IgD-negative memory B cell (primary cell): ENCODE results near the gene CAPN14. TPM values are rescaled to one million over a fixed set of nuclear protein-coding genes. Genes with fewer than 3 reads are reported as not detected.

ENCODE experiments used
- H3K27ac Mint-ChIP-seq, 3 donors: one replicate each; pipeline ENCODE4 v1.8.0; 2020 to 2022; ENCODE audit warnings: mild to moderate bottlenecking in 3 of 3, mixed read lengths in 3 of 3, moderate library complexity in 1 of 3
- H3K27me3 Mint-ChIP-seq: one replicate; pipeline ENCODE4 v1.8.0; 2021; ENCODE audit warnings: mixed read lengths
- H3K36me3 Mint-ChIP-seq: one replicate; pipeline ENCODE4 v1.8.0; 2020; ENCODE audit warnings: mild to moderate bottlenecking, mixed read lengths
- H3K4me1 Mint-ChIP-seq, 3 donors: one replicate each; pipeline ENCODE4 v1.8.0; 2020 to 2022; ENCODE audit warnings: mixed read lengths in 3 of 3, mild to moderate bottlenecking in 1 of 3
- H3K4me3 Mint-ChIP-seq, 4 donors: one replicate each; pipeline ENCODE4 v1.8.0; 2020 to 2022; ENCODE audit warnings: mild to moderate bottlenecking in 4 of 4, mixed read lengths in 4 of 4, moderate library complexity in 3 of 4
- H3K9me3 Mint-ChIP-seq, 3 donors: one replicate each; pipeline ENCODE4 v1.8.0; 2020 to 2021; ENCODE audit warnings: mixed read lengths in 3 of 3, mild to moderate bottlenecking in 1 of 3
- polyA plus RNA-seq: library from polyadenylated mRNA; unstranded; fragments of 300-500 nt; fragmentation: Illumina TruSeq; gene quantifications from one replicate; pipeline ENCODE4 v1.2.3, GENCODE V29; 2021

Gene CAPN14
- polyA plus RNA-seq, 1 donor from 2014 or later, result 2.9 TPM

DNA sequence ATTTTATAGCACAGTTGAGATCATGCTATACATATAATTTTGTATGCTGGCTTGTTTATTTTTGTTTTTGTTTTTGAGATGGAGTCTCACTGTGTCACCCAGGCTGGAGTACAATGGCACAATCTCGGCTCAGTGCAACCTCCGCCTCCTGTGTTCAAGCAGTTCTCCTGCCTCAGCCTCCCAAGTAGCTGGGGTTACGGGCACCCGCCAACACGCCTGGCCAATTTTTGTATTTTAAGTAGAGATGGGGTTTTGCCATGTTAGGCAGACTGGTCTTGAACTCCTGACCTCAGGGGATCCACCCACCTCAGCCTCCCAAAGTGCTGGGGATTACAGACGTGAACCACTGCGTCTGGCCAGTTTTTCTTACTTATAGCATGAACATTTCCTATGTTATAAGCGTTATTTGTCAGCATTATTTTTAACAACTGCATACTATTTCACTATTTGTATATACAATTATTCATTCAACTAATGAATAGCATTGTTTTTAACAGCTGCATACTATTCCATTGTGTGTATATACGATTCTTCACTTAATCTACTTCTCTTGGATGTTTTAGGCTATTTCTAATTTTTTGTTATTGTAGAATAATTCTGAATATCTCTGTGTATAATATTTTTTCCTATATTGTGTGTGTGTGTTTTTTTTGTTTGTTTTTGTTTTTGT lies 20.2 kb upstream of the CAPN14 start:
- H3K36me3 Mint-ChIP-seq, result peaks cover under 1% of the 10 kb centered on the region
- peak overlapping the region in 1 of 4 donors; percentile 50 for H3K4me3 Mint-ChIP-seq
- H3K27me3 Mint-ChIP-seq, result no peaks in the 10 kb centered on the region
- H3K4me1 Mint-ChIP-seq, result peaks cover 53 to 61% (median 59%) of the 10 kb centered on the region in 3 donors
- peak overlapping the region in 1 of 3 donors; percentile 36 for H3K27ac Mint-ChIP-seq
- H3K9me3 Mint-ChIP-seq, result no peaks in the 10 kb centered on the region

DNA sequence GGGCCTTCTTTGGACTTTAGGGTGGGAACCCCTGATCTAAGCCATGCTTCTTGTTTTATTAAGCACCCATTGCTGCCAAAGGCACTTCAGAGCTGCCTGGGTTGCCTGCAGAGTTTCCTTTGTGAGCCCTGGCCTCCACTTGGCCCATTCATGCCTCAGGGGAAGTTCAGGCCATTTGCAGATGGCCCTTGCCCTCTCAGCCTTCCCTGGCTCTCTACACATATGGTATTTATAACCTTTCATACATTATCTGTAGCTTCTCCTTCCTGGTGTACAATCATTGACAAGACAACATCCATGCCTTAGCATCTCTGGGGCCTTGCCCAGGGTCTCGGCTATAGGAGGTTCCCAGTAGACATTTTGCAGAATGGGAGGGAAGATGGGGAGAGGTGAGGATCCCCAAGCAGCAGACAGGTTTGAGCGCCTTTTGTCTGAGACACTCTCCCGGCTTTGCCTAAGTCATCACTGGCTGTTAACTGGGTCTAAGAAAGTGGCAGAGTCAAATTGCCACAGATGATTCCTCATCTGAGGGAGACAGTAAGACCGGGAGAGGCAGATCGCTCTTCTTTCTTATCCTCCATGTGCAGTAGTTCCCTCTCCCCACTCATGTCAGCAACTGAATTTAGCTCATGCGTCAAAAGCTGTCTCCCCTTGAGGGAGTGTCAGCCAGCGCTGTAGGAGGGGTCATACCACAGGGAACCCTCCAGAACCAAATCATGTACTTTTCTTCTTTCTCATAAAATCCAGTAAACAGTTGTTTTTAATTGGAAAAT lies 19.3 kb upstream of the CAPN14 start:
- Mint-ChIP-seq H3K4me3 (peak overlapping the region; percentile 89 to 99 (median 94)), H3K27me3 (no peaks in the 10 kb centered on the region), H3K4me1 (peaks cover 48 to 53% (median 52%) of the 10 kb centered on the region in 3 donors), H3K36me3 (no peaks in the 10 kb centered on the region), H3K27ac (peak overlapping the region; percentile 36 to 89 (median 63)), H3K9me3 (no peaks in the 10 kb centered on the region)

DNA sequence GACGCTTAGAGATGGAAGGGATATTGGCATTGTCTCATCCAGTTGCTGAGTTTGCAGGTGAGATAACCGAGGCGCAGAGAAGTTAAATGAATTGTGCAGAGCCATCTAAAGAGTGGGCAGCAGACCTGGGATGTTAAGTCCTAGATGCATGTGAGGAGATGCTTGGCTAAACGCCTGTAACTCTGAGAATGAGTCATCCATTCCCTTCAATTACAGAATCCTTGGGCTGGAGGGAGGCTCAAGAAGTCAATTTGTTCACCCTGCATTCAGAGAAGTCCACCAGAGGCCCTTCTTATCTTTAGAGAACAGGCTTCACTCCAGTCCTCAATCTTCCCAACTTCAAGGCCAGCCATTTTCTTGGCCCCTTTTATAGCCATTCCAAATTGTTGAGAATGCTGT lies 18.2 kb upstream of the CAPN14 start:
- no peaks in the 10 kb centered on the region for H3K36me3 Mint-ChIP-seq
- peak overlapping the region; percentile 89 to 99 (median 94) for H3K4me3 Mint-ChIP-seq
- H3K27ac Mint-ChIP-seq, result peak overlapping the region; percentile 63 to 88 (median 69)
- H3K4me1 Mint-ChIP-seq, result peaks cover 41 to 44% (median 42%) of the 10 kb centered on the region in 3 donors
- no peaks in the 10 kb centered on the region for H3K27me3 Mint-ChIP-seq
- H3K9me3 Mint-ChIP-seq, result no peaks in the 10 kb centered on the region

DNA sequence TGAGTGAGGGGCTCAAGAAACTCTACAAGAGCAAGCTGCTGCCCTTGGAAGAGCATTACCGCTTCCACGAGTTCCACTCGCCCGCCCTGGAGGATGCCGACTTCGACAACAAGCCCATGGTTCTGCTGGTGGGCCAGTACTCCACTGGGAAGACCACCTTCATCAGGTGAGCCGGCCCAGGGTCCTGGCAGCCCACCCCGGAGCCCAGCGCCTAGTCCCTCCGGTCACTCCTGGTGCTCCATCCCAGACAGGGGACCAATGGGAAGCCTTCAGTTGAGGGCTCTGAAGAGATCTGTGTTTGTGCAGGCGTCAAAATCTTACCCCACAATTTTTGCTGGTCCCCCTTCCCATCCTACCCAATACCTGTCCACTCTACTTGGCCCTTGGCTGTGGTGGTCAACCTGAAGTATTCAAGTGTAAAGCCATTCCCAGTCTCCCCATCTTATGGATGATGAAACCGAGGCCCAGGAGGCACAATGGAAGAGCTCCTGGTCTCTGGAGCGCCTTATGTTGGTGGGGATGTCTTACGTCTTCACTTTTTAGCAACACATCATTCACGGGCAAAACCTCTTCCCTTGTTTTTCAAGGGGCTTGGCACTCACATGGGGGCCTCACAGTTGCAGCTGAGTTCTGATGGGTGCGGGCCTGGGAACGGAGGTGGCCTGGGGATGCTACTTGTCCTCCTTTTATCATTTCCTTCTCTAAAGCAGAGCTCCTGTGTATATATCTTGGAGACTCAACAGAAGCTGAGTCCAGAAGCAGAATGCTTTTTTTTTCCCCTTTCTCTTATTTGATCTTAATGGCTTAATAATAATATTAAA lies 17.6 kb upstream of the CAPN14 start:
- Mint-ChIP-seq H3K9me3 (no peaks in the 10 kb centered on the region), H3K27ac (peak overlapping the region; percentile 69 to 94 (median 88)), H3K4me1 (peaks cover 35 to 44% (median 36%) of the 10 kb centered on the region in 3 donors), H3K27me3 (no peaks in the 10 kb centered on the region), H3K4me3 (peak overlapping the region; percentile 89 to 99 (median 94)), H3K36me3 (no peaks in the 10 kb centered on the region)

DNA sequence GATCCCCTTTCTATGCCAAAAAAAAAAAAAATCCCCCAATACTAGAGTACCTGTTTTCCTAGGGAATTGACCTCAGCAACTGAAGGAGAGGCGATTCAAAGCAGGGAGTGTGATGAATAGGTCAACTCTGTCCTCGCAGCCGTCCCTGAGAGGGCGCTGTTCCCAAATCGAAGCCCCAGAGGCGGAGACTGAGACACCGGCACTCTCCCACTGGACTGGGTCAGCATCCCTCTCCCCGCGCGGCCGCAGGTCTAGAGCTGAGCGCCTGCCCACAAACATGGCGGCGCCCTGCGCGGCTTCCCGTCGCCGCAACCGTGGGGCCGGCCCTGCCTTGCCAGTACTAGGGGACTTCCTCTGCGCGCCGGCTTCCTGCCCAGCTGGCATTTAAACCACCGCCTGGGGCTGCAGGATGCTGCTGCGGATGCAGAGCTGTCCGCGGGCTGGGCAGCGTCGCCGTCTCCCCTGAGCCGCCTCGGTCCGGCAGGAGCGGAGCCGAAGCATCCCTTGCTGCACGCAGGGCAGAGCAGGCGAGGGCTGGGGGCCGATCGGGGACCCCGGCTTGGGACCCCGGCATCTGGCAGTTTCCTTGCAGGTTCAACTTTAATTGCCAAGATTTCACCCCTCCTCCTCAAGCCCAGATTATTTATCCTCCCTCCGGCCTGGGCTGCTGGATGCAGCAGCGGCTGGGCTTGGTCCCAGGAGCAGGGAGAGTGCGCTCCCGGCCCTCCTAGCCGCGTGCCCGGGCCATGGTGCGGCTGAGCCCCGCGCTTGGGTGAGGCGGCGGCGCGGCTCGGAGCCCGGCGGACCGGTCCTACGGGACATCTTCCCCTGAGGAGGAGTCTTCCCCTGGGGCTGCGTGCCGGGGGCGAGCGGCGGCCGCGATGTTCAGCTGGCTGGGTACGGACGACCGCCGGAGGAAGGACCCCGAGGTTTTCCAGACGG lies 16.7 kb upstream of the CAPN14 start, which contains the start of gene EHD3:
Gene EHD3 (plus strand): TSS at position 412 of the 942 bp plus-strand sequence. CDS start 470 bp downstream, at position 882.
- Mint-ChIP-seq H3K4me3 (peak within 1 kb of the TSS; percentile 89 to 99 (median 94)), H3K9me3 (no peaks in the 10 kb centered on the region), H3K4me1 (peaks cover 33 to 44% (median 35%) of the 10 kb centered on the region in 3 donors), H3K27me3 (no peaks in the 10 kb centered on the region), H3K36me3 (no peaks in the 10 kb centered on the region), H3K27ac (peak within 1 kb of the TSS; percentile 83 to 94 (median 88))

DNA sequence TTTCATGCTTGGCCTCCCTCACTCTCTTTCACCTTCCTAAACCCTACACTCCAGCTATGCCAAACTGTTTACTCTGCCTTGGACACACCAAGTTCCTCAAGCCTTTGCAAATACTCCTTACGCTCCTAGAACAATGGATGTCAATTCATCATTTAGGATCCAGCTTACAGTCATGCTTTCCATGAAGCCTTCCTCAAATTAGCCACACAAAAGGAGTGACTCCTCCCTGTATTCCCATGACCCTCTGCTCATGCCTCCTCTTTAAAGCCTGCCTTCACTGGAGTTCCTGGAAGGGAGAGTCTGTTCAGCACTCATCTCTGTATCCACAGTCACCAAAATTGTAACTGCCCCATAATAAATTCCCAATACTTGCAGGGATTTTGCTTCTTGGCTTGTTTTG lies 15.9 kb upstream of the CAPN14 start:
- Mint-ChIP-seq H3K9me3 (no peaks in the 10 kb centered on the region), H3K4me3 (peak overlapping the region; percentile 89 to 99 (median 94)), H3K36me3 (no peaks in the 10 kb centered on the region), H3K27ac (peak overlapping the region; percentile 83 to 94 (median 87)), H3K27me3 (no peaks in the 10 kb centered on the region), H3K4me1 (peaks cover 29 to 40% (median 36%) of the 10 kb centered on the region in 3 donors)

DNA sequence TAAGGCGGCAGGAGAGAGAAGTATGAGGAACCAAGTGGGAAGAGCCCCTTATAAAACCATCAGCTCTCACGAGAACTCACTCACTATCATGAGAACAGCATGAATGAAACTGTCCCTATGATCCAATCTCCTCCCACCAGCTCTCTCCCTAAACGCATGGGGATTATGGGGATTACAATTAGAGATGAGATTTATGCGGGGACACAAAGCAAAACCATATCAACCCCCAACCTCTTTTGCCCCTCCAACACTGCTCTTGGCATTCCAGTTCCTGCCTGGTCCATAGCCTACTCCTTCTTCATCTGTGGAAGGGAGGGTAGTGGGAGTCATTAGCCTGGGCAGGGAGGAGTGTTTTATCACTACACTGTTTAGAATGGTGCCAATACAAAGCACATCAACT lies 15.3 kb upstream of the CAPN14 start:
- peak overlapping the region in 2 of 3 donors; percentile 18 to 27 for H3K27ac Mint-ChIP-seq

DNA sequence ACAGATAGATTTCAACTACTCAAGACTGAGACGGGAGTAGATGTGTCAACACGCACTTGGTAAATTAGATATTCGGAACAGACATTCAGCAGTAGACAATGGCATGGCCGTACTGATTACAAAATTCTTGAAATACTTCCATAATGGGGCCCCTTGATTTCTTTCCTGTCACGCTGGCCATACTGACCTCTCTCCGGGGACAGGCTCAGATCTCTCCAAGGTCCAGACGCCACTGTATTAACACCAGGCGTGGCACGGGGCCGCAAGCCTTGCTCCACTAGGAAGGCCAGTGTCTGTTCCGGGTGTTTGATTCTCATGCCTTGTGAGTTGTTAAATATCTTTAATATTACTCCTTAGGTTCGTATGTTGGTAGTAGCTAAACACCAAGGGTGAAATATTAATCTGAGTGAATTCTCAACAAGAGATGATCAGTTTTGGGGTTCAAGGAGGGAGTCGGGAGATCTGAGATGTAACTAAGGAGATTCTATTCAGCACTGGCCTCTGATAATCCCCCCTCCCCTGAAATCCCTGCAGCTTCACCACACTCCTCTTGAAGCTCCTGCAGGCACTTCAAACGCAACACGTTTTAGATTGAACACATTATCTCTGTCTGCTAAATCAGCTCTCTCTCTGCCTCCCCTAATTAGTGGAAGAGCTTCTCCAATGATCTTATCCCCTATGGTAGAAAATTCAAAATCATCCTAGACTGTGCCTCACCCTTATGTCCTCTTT lies 14.4 kb upstream of the CAPN14 start:
- Mint-ChIP-seq H3K4me3 (peak overlapping the region in 3 of 4 donors; percentile 37 to 70 (median 69)), H3K4me1 (peaks cover 28 to 37% (median 34%) of the 10 kb centered on the region in 3 donors), H3K27me3 (no peaks in the 10 kb centered on the region), H3K27ac (peak overlapping the region in 1 of 3 donors; percentile 18), H3K9me3 (no peaks in the 10 kb centered on the region), H3K36me3 (no peaks in the 10 kb centered on the region)

More for the DNA sequence above, 15.3 kb upstream of the CAPN14 start:
- peak overlapping the region in 3 of 4 donors; percentile 37 to 93 (median 89) for H3K4me3 Mint-ChIP-seq
- no peaks in the 10 kb centered on the region for H3K9me3 Mint-ChIP-seq
- H3K4me1 Mint-ChIP-seq, result peaks cover 29 to 38% (median 37%) of the 10 kb centered on the region in 3 donors
- no peaks in the 10 kb centered on the region for H3K36me3 Mint-ChIP-seq
- no peaks in the 10 kb centered on the region for H3K27me3 Mint-ChIP-seq

DNA sequence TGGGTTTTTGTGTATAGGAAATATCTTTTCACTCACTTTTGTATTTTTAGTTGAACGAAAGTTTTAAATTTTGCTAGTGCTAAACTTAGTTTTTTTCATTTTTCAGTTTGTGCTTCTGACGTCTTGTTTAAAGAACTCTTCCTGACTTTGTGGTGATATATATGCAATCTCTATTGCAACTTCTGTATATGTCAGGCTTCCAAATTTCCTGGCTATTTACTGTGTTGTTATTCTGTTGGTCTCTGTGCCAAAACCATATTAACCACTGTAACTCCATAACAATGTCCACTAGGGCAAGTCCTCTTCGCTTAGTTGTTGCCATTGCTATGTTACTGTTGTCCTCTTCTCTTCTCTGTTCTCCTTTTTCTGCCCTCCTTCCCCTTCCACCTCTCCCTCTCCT lies 13.4 kb upstream of the CAPN14 start:
- H3K9me3 Mint-ChIP-seq, result no peaks in the 10 kb centered on the region
- peaks cover 20 to 31% (median 24%) of the 10 kb centered on the region in 3 donors for H3K4me1 Mint-ChIP-seq
- no peaks in the 10 kb centered on the region for H3K27me3 Mint-ChIP-seq
- H3K4me3 Mint-ChIP-seq, result no peak overlapping the region
- H3K36me3 Mint-ChIP-seq, result no peaks in the 10 kb centered on the region
- H3K27ac Mint-ChIP-seq, result peak overlapping the region in 1 of 3 donors; percentile 45

DNA sequence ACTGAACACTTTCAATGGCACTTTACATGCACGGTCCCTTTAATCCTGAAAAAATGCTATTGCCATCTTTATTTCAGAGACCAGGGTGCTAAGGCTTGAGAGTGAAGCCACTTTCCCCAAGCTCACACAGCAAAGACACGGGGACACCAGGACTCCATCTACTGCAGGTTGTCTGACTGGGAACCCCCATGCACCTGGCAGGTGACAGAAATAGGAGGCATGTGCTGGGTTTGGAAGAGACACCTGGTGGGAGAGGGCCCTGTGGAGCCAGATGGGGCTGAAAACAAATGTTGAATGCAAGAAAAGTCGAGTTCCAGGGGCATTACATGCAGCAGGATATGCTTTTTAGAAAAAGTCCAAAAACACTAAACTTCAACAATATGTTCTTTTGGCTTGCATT lies 11.4 kb upstream of the CAPN14 start:
- H3K4me1 Mint-ChIP-seq, result peaks cover 10 to 25% (median 13%) of the 10 kb centered on the region in 3 donors
- peaks cover 2% of the 10 kb centered on the region for H3K36me3 Mint-ChIP-seq
- no peaks in the 10 kb centered on the region for H3K9me3 Mint-ChIP-seq
- H3K27me3 Mint-ChIP-seq, result no peaks in the 10 kb centered on the region
- H3K4me3 Mint-ChIP-seq, result no peak overlapping the region
- no peak overlapping the region for H3K27ac Mint-ChIP-seq

DNA sequence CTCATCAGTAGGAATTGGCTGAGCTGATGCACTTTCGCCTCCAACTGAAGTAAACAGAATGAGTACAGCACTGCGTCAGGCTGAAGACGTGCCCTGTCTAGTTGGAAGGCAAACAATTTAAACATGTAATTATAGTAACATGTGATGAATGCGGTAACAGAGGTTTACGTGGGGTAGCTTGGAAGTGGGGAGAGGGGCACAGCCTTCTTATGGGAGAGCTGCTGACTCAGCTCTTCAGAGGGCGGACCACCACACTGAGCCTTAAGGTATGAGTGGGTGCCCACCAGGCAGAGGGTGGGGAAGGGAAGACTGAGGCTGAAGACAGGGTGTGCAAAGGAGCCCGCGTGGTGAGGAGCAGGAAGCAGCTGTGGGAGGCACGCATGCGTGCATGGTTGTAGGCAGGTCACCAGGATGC lies 10.4 kb upstream of the CAPN14 start:
- peaks cover 4 to 18% (median 11%) of the 10 kb centered on the region in 3 donors for H3K4me1 Mint-ChIP-seq
- peaks cover 2% of the 10 kb centered on the region for H3K36me3 Mint-ChIP-seq
- no peaks in the 10 kb centered on the region for H3K27me3 Mint-ChIP-seq
- no peak overlapping the region for H3K27ac Mint-ChIP-seq
- H3K4me3 Mint-ChIP-seq, result peak overlapping the region in 1 of 4 donors; percentile 71
- H3K9me3 Mint-ChIP-seq, result no peaks in the 10 kb centered on the region

DNA sequence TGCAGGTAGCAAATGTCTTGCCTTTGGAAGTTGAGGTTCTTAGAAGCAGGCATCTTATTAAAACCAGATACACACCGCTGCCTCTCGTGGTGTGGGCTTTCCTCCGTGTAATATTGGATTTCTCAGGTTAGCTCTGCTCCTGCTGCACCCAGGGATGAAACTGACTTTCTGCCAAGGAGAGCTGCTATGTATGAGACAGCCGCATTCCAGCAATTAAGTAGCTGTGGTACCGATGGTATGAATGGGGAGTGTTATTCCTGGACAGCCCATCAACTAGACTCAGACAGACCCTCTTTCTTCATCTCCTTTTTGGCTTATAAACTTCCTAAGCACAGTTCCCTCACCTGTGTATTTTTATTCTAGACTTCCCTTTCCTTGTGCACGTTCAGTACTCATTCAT lies 9.8 kb upstream of the CAPN14 start:
- peaks cover 7 to 20% (median 17%) of the 10 kb centered on the region in 3 donors for H3K4me1 Mint-ChIP-seq
- H3K27me3 Mint-ChIP-seq, result no peaks in the 10 kb centered on the region
- H3K4me3 Mint-ChIP-seq, result no peak overlapping the region
- H3K36me3 Mint-ChIP-seq, result peaks cover 2% of the 10 kb centered on the region
- H3K27ac Mint-ChIP-seq, result no peak overlapping the region
- no peaks in the 10 kb centered on the region for H3K9me3 Mint-ChIP-seq

DNA sequence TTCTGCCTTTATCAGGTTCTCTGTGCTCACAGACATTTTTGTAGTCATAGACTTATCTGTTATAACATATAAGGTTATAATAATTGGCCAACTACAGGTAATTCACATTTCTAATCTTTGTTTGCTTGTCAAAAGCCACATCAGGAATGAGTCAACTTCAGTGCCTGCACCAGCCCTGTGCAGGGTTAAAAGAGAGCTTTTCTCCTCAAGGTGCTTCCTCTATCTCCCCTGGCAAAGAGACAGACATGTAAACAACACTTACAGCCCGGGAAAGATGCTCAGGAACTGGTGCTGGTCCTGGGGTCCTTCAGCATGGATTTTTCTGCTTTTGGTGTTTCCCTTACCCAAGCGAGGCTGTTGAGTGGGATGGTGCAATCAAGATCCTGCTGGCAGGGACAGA lies 9.0 kb upstream of the CAPN14 start:
- Mint-ChIP-seq H3K27ac (no peak overlapping the region), H3K4me1 (peaks cover 16 to 28% (median 25%) of the 10 kb centered on the region in 3 donors), H3K36me3 (peaks cover 2% of the 10 kb centered on the region), H3K4me3 (no peak overlapping the region), H3K27me3 (no peaks in the 10 kb centered on the region), H3K9me3 (no peaks in the 10 kb centered on the region)
